T-helper 1 cell treated with Interleukin-12 subunit alpha and Interleukin-12 subunit beta and Interleukin-4 antibody, amounts not matched to agents 30 μg/mL and 1 μg/mL, for 36 hours (primary cell): ENCODE results near the gene CCDC112.

ENCODE experiments used
- H3K27ac Mint-ChIP-seq: one replicate; pipeline ENCODE4 v1.8.0; 2021; ENCODE audit warnings: mild to moderate bottlenecking, mixed read lengths
- H3K27me3 Mint-ChIP-seq: one replicate; pipeline ENCODE4 v1.8.0; 2021; ENCODE audit warnings: low read depth, mixed read lengths
- H3K36me3 Mint-ChIP-seq: one replicate; pipeline ENCODE4 v1.8.0; 2021; ENCODE audit warnings: low read depth, mixed read lengths
- H3K4me1 Mint-ChIP-seq: one replicate; pipeline ENCODE4 v1.8.0; 2021; ENCODE audit warnings: low read depth, mixed read lengths
- H3K4me3 Mint-ChIP-seq: one replicate; pipeline ENCODE4 v1.8.0; 2021; ENCODE audit warnings: mild to moderate bottlenecking, moderate library complexity, mixed read lengths
- H3K9me3 Mint-ChIP-seq: one replicate; pipeline ENCODE4 v1.8.0; 2021; ENCODE audit warnings: mixed read lengths

CCDC112 gene

GRCh38 chr5:115325296-115325959 lies 29.0 kb upstream of the CCDC112 start:
- peaks cover 37% of the 10 kb centered on the region for H3K27me3 Mint-ChIP-seq
- H3K9me3 Mint-ChIP-seq, result no peaks in the 10 kb centered on the region
- H3K4me1 Mint-ChIP-seq, result no peaks in the 10 kb centered on the region
- no peak overlapping the region for H3K27ac Mint-ChIP-seq
- H3K36me3 Mint-ChIP-seq, result no peaks in the 10 kb centered on the region
- H3K4me3 Mint-ChIP-seq, result no peak overlapping the region

- peaks cover 47% of the 10 kb centered on the region for H3K27me3 Mint-ChIP-seq
- no peak overlapping the region for H3K4me3 Mint-ChIP-seq
- H3K36me3 Mint-ChIP-seq, result no peaks in the 10 kb centered on the region
- H3K27ac Mint-ChIP-seq, result no peak overlapping the region
- no peaks in the 10 kb centered on the region for H3K9me3 Mint-ChIP-seq
- H3K4me1 Mint-ChIP-seq, result no peaks in the 10 kb centered on the region
Observed at GRCh38 chr5:115324021-115324420, 27.6 kb upstream of the CCDC112 start.

- Mint-ChIP-seq H3K27ac (no peak overlapping the region), H3K4me1 (no peaks in the 10 kb centered on the region), H3K4me3 (no peak overlapping the region), H3K27me3 (peaks cover 50% of the 10 kb centered on the region), H3K9me3 (no peaks in the 10 kb centered on the region), H3K36me3 (no peaks in the 10 kb centered on the region)
Observed at GRCh38 chr5:115322729-115323128, 26.3 kb upstream of the CCDC112 start.

GRCh38 chr5:115321309-115321708 lies 24.9 kb upstream of the CCDC112 start:
- peaks cover 52% of the 10 kb centered on the region for H3K27me3 Mint-ChIP-seq
- H3K4me3 Mint-ChIP-seq, result no peak overlapping the region
- no peak overlapping the region for H3K27ac Mint-ChIP-seq
- no peaks in the 10 kb centered on the region for H3K36me3 Mint-ChIP-seq
- no peaks in the 10 kb centered on the region for H3K4me1 Mint-ChIP-seq
- no peaks in the 10 kb centered on the region for H3K9me3 Mint-ChIP-seq

GRCh38 chr5:115320515-115320914 lies 24.1 kb upstream of the CCDC112 start:
- H3K27me3 Mint-ChIP-seq, result peaks cover 49% of the 10 kb centered on the region
- H3K4me3 Mint-ChIP-seq, result no peak overlapping the region

GRCh38 chr5:115320006-115320405 lies 23.6 kb upstream of the CCDC112 start:
- Mint-ChIP-seq H3K4me3 (no peak overlapping the region), H3K27ac (no peak overlapping the region), H3K4me1 (no peaks in the 10 kb centered on the region), H3K9me3 (no peaks in the 10 kb centered on the region), H3K27me3 (peaks cover 49% of the 10 kb centered on the region), H3K36me3 (no peaks in the 10 kb centered on the region)

More at GRCh38 chr5:115320515-115320914, 24.1 kb upstream of the CCDC112 start:
- H3K9me3 Mint-ChIP-seq, result no peaks in the 10 kb centered on the region
- H3K27ac Mint-ChIP-seq, result no peak overlapping the region
- H3K36me3 Mint-ChIP-seq, result no peaks in the 10 kb centered on the region
- no peaks in the 10 kb centered on the region for H3K4me1 Mint-ChIP-seq

GRCh38 chr5:115319007-115319406 lies 22.6 kb upstream of the CCDC112 start:
- H3K27ac Mint-ChIP-seq, result no peak overlapping the region
- no peaks in the 10 kb centered on the region for H3K36me3 Mint-ChIP-seq
- no peak overlapping the region for H3K4me3 Mint-ChIP-seq
- H3K27me3 Mint-ChIP-seq, result peaks cover 49% of the 10 kb centered on the region
- no peaks in the 10 kb centered on the region for H3K4me1 Mint-ChIP-seq
- H3K9me3 Mint-ChIP-seq, result no peaks in the 10 kb centered on the region

GRCh38 chr5:115317736-115318135 lies 21.3 kb upstream of the CCDC112 start:
- Mint-ChIP-seq H3K27me3 (peaks cover 44% of the 10 kb centered on the region), H3K4me1 (no peaks in the 10 kb centered on the region), H3K27ac (no peak overlapping the region), H3K4me3 (no peak overlapping the region), H3K36me3 (no peaks in the 10 kb centered on the region), H3K9me3 (no peaks in the 10 kb centered on the region)

- Mint-ChIP-seq H3K4me3 (no peak overlapping the region), H3K9me3 (no peaks in the 10 kb centered on the region), H3K36me3 (no peaks in the 10 kb centered on the region), H3K27ac (no peak overlapping the region), H3K27me3 (peaks cover 43% of the 10 kb centered on the region), H3K4me1 (no peaks in the 10 kb centered on the region)
Observed at GRCh38 chr5:115317320-115317719, 20.9 kb upstream of the CCDC112 start.

GRCh38 chr5:115313632-115314031 lies 17.2 kb upstream of the CCDC112 start:
- Mint-ChIP-seq H3K36me3 (no peaks in the 10 kb centered on the region), H3K4me1 (no peaks in the 10 kb centered on the region), H3K27ac (no peak overlapping the region)

GRCh38 chr5:115313052-115313451 lies 16.6 kb upstream of the CCDC112 start:
- peaks cover 45% of the 10 kb centered on the region for H3K27me3 Mint-ChIP-seq
- no peak overlapping the region for H3K4me3 Mint-ChIP-seq
- H3K4me1 Mint-ChIP-seq, result no peaks in the 10 kb centered on the region
- no peaks in the 10 kb centered on the region for H3K9me3 Mint-ChIP-seq
- no peaks in the 10 kb centered on the region for H3K36me3 Mint-ChIP-seq
- H3K27ac Mint-ChIP-seq, result no peak overlapping the region

More at GRCh38 chr5:115313632-115314031, 17.2 kb upstream of the CCDC112 start:
- Mint-ChIP-seq H3K27me3 (peaks cover 44% of the 10 kb centered on the region), H3K4me3 (no peak overlapping the region), H3K9me3 (no peaks in the 10 kb centered on the region)

GRCh38 chr5:115309751-115310370 lies 13.4 kb upstream of the CCDC112 start:
- Mint-ChIP-seq H3K27ac (no peak overlapping the region), H3K4me3 (no peak overlapping the region), H3K4me1 (no peaks in the 10 kb centered on the region), H3K9me3 (no peaks in the 10 kb centered on the region), H3K36me3 (no peaks in the 10 kb centered on the region), H3K27me3 (peaks cover 55% of the 10 kb centered on the region)

GRCh38 chr5:115308815-115309214 lies 12.4 kb upstream of the CCDC112 start:
- Mint-ChIP-seq H3K4me3 (no peak overlapping the region), H3K9me3 (no peaks in the 10 kb centered on the region), H3K4me1 (no peaks in the 10 kb centered on the region), H3K36me3 (no peaks in the 10 kb centered on the region), H3K27ac (no peak overlapping the region), H3K27me3 (peaks cover 55% of the 10 kb centered on the region)

GRCh38 chr5:115306011-115306536 lies 9.6 kb upstream of the CCDC112 start:
- Mint-ChIP-seq H3K27ac (no peak overlapping the region), H3K4me3 (no peak overlapping the region), H3K36me3 (no peaks in the 10 kb centered on the region), H3K9me3 (no peaks in the 10 kb centered on the region), H3K4me1 (no peaks in the 10 kb centered on the region), H3K27me3 (peaks cover 61% of the 10 kb centered on the region)

- Mint-ChIP-seq H3K36me3 (no peaks in the 10 kb centered on the region), H3K27me3 (peaks cover 64% of the 10 kb centered on the region), H3K4me1 (no peaks in the 10 kb centered on the region), H3K27ac (no peak overlapping the region), H3K9me3 (no peaks in the 10 kb centered on the region), H3K4me3 (no peak overlapping the region)
Observed at GRCh38 chr5:115304496-115304895, 8.0 kb upstream of the CCDC112 start.
